ENCODE measurements around the gene LRRC27. TPM values are rescaled to one million over a fixed set of nuclear protein-coding genes. Genes with fewer than 3 reads are reported as not detected.
A peak's percentile ranks its signal among the peaks of the same experiment; 100 is the strongest.

Gene LRRC27
- total RNA-seq, 4 donors from 2014 or later = 1.5 to 5.3 (median 2.4) TPM

GRCh38 chr10:132307823-132308586 is 24.0 kb upstream of the LRRC27 start, which contains the start of gene STK32C:
TSS of gene STK32C (minus strand) at chr10:132307950. CDS start at chr10:132307833, 117 bp downstream.
- WGBS, 2 donors = no CpG with 5 or more reads among the region's 84 CpGs
- TF ChIP-seq, protein P1, sequence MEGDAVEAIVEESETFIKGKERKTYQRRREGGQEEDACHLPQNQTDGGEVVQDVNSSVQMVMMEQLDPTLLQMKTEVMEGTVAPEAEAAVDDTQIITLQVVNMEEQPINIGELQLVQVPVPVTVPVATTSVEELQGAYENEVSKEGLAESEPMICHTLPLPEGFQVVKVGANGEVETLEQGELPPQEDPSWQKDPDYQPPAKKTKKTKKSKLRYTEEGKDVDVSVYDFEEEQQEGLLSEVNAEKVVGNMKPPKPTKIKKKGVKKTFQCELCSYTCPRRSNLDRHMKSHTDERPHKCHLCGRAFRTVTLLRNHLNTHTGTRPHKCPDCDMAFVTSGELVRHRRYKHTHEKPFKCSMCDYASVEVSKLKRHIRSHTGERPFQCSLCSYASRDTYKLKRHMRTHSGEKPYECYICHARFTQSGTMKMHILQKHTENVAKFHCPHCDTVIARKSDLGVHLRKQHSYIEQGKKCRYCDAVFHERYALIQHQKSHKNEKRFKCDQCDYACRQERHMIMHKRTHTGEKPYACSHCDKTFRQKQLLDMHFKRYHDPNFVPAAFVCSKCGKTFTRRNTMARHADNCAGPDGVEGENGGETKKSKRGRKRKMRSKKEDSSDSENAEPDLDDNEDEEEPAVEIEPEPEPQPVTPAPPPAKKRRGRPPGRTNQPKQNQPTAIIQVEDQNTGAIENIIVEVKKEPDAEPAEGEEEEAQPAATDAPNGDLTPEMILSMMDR (IDR thresholded peaks at IDR 0.05) = no peak
- TF ChIP-seq POLR2A (IDR thresholded peaks at IDR 0.05) = peak in 1 of 4 donors; percentile 52
- peak within 1 kb of the TSS; percentile 68 to 95 (median 90) for H3K4me3 ChIP-seq
- peak within 1 kb of the TSS; percentile 77 to 91 (median 89) for H3K27ac ChIP-seq
- H3K9me3 ChIP-seq = no peaks in the 10 kb centered on the region
- peak; percentile 71 for DNase-seq
- H3K4me1 ChIP-seq = peaks cover 8 to 26% (median 16%) of the 10 kb centered on the region in 3 donors
- H3K36me3 ChIP-seq = no peaks in the 10 kb centered on the region
- intact Hi-C loops (cut with DNase I) = no loop called here
- H3K27me3 ChIP-seq = peaks cover 0 to 45% (median 0%) of the 10 kb centered on the region in 4 donors

DNA sequence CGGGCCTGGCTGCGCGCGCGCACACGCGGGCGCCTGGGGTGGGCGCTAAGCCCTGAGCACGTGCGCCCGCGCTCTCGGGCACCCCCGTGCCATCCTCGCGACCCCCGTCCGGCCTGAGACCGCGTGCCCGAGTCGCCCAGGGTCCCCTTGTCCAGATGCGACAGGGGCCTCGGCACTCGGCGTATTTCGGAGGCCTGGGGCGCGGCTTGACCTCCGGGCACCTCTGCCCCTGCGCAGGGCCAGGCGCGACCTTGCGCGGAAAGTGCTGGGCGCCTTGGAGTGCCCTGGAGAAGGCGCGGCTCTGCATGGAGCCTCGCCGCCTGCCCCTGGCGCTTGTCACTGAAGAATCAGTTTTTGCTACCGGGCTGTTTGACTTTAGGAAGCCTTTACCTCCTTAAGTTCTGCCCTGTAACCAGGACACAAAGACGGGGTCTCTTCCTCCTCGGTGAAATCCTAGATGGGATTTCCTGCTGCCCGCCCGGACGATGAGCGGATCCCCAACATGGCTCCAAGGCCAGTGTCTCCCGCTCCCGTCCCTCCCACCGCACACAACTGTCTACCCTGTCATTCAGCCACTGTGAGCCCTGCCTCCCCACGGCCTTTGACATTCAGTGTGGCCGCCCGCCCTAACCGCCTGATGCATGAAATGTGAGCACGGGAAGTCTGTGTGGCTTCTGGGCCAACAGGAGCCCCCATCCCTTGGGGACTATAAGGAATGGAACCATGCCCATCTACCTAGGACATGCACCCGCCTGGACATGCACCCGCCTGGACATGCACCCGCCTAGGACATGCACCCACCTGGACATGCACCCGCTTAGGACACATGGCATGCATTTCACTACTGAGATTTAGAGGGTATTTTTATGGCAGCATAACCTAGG is 23.2 kb upstream of the LRRC27 start:
- H3K4me1 ChIP-seq = peaks cover 8 to 26% (median 16%) of the 10 kb centered on the region in 3 donors
- WGBS, 2 donors = 58% methylated on average over 10 to 15 of the region's 61 CpGs
- no peak for DNase-seq
- peaks cover 0 to 45% (median 0%) of the 10 kb centered on the region in 4 donors for H3K27me3 ChIP-seq
- H3K27ac ChIP-seq = peak overlapping the region; percentile 53 to 91 (median 84)
- TF ChIP-seq, protein P1 (IDR thresholded peaks at IDR 0.05) = no peak
- no peak for TF ChIP-seq POLR2A (IDR thresholded peaks at IDR 0.05)
- H3K9me3 ChIP-seq = no peaks in the 10 kb centered on the region
- intact Hi-C loops (cut with DNase I) = no loop called here
- no peaks in the 10 kb centered on the region for H3K36me3 ChIP-seq
- H3K4me3 ChIP-seq = peak overlapping the region; percentile 68 to 95 (median 90)

DNA sequence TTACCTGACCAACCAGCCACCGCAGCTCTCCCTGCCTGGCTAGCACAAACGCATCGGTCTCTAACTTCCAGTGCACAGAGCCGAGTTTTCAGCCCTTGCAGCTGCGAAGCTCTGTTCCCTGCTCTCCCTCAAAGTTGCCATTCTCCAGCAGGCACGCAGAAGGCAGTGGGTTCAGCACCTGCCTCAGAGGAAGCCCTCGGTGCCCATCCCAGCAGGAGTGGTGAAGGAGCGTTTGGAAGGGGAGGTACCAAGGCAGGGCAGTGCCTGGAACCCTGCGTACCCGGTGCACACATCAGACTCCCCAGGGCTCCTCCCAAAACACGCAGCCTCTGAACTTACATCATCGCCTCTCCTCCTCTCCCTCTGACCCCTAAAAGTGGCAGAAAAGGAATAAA is 22.5 kb upstream of the LRRC27 start:
- no peak for DNase-seq
- WGBS, 2 donors = 60 to 63% methylated on average over 6 to 11 of the region's 12 CpGs

DNA sequence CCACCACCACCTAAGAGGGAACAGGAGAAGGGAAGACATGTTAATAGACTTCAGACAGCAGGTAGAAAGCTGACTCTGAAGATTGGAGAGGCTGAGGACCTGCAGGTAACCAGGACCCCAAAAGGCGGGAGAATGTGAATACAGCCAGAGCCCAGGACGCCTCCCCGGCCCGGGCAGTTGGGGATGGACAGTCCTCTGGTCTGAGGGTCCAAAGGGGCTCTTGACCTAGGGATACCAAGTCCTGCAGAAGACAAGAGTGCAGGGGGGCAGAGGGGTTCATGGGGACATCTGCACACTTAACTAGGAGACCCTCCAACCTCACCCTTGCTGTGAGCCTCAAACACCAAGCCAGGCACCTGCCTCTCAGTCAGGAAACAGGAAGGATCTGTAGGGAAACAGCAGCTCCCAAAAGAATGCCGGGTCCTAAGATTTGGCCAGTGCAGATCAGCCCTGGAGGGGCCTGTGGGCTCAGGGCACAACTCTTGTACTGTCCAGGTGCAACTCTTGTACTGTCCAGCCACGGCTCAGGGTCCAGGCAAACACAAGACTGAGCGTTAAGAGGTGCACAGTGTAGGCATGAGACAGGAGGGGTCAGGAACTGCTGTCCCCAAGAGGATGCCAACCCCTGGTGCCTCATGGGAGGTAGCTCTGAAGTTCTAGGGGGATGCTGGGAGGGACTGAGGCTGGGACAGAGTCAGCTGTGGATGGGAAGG is 22.0 kb upstream of the LRRC27 start:
- H3K27me3 ChIP-seq = peaks cover 0 to 39% (median 0%) of the 10 kb centered on the region in 4 donors
- intact Hi-C loops (cut with DNase I) = no loop called here
- peaks cover 8 to 26% (median 16%) of the 10 kb centered on the region in 3 donors for H3K4me1 ChIP-seq
- H3K36me3 ChIP-seq = no peaks in the 10 kb centered on the region
- TF ChIP-seq POLR2A (IDR thresholded peaks at IDR 0.05) = no peak
- TF ChIP-seq, protein P1 (IDR thresholded peaks at IDR 0.05) = no peak
- no peak overlapping the region for H3K27ac ChIP-seq
- H3K4me3 ChIP-seq = no peak overlapping the region
- H3K9me3 ChIP-seq = no peaks in the 10 kb centered on the region
- 86 to 87% methylated on average over 6 to 7 of the region's 7 CpGs for WGBS, 2 donors
- no peak for DNase-seq

More for the DNA sequence above, 22.5 kb upstream of the LRRC27 start:
- Histone ChIP-seq H3K27ac (no peak overlapping the region), H3K27me3 (peaks cover 0 to 45% (median 0%) of the 10 kb centered on the region in 4 donors), H3K9me3 (no peaks in the 10 kb centered on the region), H3K4me1 (peaks cover 8 to 26% (median 16%) of the 10 kb centered on the region in 3 donors), H3K36me3 (no peaks in the 10 kb centered on the region), H3K4me3 (no peak overlapping the region)
- intact Hi-C loops (cut with DNase I) = no loop called here
- TF ChIP-seq POLR2A (IDR thresholded peaks at IDR 0.05) = no peak
- TF ChIP-seq, protein P1 (IDR thresholded peaks at IDR 0.05) = no peak

Data from esophagus squamous epithelium (tissue), 5 donors.